Activated naive CD4-positive, alpha-beta T cell treated with anti-CD3 and anti-CD28 coated beads, Interleukin-2, amount 10 ng/mL, durations not matched to agents 7 days and 5 days (primary cell): Measurements from ENCODE around the gene GFM1.

Source experiments
- CTCF ChIA-PET: fragments of 350-600 bp; sonication (Branson Sonifier 250); formaldehyde crosslinking; loops from one replicate; lab custom pipeline; 2021; ENCODE audit warnings: antibody characterized with exemption; lab: Charles Lee
- DNase-seq: peaks from one replicate; pipeline ENCODE4 v3.0.0-alpha.2; 2020
- H3K27ac Mint-ChIP-seq: one replicate; pipeline ENCODE4 v1.8.0; 2021; ENCODE audit warnings: mild to moderate bottlenecking, moderate library complexity, mixed read lengths
- H3K27me3 Mint-ChIP-seq: one replicate; pipeline ENCODE4 v1.8.0; 2021; ENCODE audit warnings: mild to moderate bottlenecking, mixed read lengths
- H3K36me3 Mint-ChIP-seq: one replicate; pipeline ENCODE4 v1.8.0; 2021; ENCODE audit warnings: mixed read lengths
- H3K4me1 Mint-ChIP-seq: one replicate; pipeline ENCODE4 v1.8.0; 2021; ENCODE audit warnings: mixed read lengths
- H3K4me3 Mint-ChIP-seq: one replicate; pipeline ENCODE4 v1.8.0; 2021; ENCODE audit warnings: mild to moderate bottlenecking, moderate library complexity, mixed read lengths
- H3K9me3 Mint-ChIP-seq: one replicate; pipeline ENCODE4 v1.8.0; 2021; ENCODE audit warnings: mixed read lengths

GFM1 gene

GRCh38 chr3:158659454-158660237, 15.3 kb downstream of the GFM1 start:
- no peak overlapping the region for H3K27ac Mint-ChIP-seq
- H3K36me3 Mint-ChIP-seq: peaks cover 27% of the 10 kb centered on the region
- CTCF ChIA-PET: interaction anchor here (0.7 to 4.0 kb wide), 17 partner anchors 8 to 187 kb away, joined by 3 to 83 read pairs (median 6); partner anchors contain the start of genes GFM1, LXN and MFSD1
- no peak overlapping the region for H3K4me3 Mint-ChIP-seq
- H3K27me3 Mint-ChIP-seq: no peaks in the 10 kb centered on the region
- DNase-seq: peak; percentile 66
- no peaks in the 10 kb centered on the region for H3K9me3 Mint-ChIP-seq
- peaks cover 8% of the 10 kb centered on the region for H3K4me1 Mint-ChIP-seq

DNA sequence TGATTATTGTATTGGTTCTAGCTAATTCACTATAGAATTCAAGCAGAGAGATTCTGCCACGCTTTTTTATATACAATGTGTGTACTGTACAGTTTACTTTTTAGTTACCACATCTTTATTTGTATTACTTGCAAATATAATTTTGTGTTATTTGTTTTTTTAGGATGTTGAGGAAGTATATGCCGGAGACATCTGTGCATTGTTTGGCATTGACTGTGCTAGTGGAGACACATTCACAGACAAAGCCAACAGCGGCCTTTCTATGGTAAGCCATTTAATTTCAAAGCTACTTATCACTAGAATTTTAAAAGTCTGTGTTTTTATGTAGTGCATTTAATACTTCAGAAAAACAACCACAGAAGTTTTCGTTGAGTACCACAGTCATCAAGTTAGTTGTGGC, 16.4 kb downstream of the GFM1 start:
- Mint-ChIP-seq H3K4me1 (peaks cover 8% of the 10 kb centered on the region), H3K4me3 (no peak overlapping the region), H3K27me3 (no peaks in the 10 kb centered on the region), H3K36me3 (peaks cover 30% of the 10 kb centered on the region), H3K9me3 (no peaks in the 10 kb centered on the region), H3K27ac (no peak overlapping the region)
- CTCF ChIA-PET: interaction anchor here (0.7 to 4.0 kb wide), 9 partner anchors 9 to 186 kb away, joined by 3 to 83 read pairs (median 9); partner anchors contain the start of genes GFM1, LXN and MLF1
- no peak for DNase-seq

- Mint-ChIP-seq H3K4me1 (peaks cover 8% of the 10 kb centered on the region), H3K4me3 (no peak overlapping the region), H3K9me3 (no peaks in the 10 kb centered on the region), H3K27me3 (no peaks in the 10 kb centered on the region), H3K27ac (no peak overlapping the region), H3K36me3 (peaks cover 35% of the 10 kb centered on the region)
- DNase-seq: no peak
- CTCF ChIA-PET: interaction anchor here (0.9 to 1.2 kb wide), 3 partner anchors 9 to 128 kb away, joined by 3 to 4 read pairs (median 4); partner anchors contain the start of gene LXN
Measured at GRCh38 chr3:158663246-158663645, 18.9 kb downstream of the GFM1 start.

DNA sequence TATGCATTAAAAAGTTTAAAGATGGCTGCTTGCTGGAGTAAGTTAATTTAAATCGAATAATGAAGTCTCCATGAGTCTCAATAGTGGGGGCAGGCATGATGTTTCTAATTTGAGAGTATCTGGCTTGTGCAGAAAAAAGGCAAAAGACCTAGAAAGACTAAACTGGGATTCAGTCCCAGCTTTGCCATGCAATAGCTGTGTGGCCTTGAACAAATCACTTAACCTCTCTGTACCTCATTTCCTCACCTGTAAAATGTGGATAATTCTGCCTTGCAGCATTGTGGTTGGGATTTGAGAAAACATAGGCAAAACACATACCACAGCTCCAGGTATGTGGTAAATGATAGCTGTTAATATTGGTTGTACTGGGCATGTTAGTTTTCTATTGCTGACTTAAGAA, 19.5 kb downstream of the GFM1 start:
- no peak for DNase-seq
- CTCF ChIA-PET: interaction anchor here (1.0 to 1.2 kb wide), 2 partner anchors 63 to 128 kb away, joined by 4 to 5 read pairs; no protein-coding TSS in a partner anchor
- Mint-ChIP-seq H3K4me3 (no peak overlapping the region), H3K4me1 (peaks cover 6% of the 10 kb centered on the region), H3K36me3 (peaks cover 41% of the 10 kb centered on the region), H3K27ac (no peak overlapping the region), H3K27me3 (no peaks in the 10 kb centered on the region), H3K9me3 (no peaks in the 10 kb centered on the region)

DNA sequence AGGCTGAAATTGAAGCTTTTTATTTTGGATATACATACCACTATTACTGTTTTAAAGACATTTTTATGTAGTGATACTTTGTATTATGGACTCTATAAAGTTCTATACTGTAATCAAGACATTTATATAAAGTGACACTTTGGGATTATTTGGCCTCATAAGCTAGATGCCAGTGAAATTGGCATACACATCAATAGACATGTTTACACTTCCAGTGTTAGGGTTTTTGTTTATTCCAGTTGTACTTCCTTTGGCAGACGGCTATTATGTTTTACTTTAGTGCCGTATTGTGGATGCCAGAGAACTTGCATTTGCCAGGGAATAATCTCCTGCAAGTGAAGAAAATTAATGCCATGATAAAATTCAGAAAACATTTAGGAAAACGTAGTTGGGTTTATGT, 22.1 kb downstream of the GFM1 start:
- no peak overlapping the region for H3K27ac Mint-ChIP-seq
- H3K9me3 Mint-ChIP-seq: no peaks in the 10 kb centered on the region
- peaks cover 5% of the 10 kb centered on the region for H3K4me1 Mint-ChIP-seq
- H3K27me3 Mint-ChIP-seq: no peaks in the 10 kb centered on the region
- no peak for DNase-seq
- no peak overlapping the region for H3K4me3 Mint-ChIP-seq
- peaks cover 42% of the 10 kb centered on the region for H3K36me3 Mint-ChIP-seq
- CTCF ChIA-PET: interaction anchor here (2.2 kb wide), 1 partner anchor 125 kb away, joined by 4 read pairs; no protein-coding TSS in a partner anchor

DNA sequence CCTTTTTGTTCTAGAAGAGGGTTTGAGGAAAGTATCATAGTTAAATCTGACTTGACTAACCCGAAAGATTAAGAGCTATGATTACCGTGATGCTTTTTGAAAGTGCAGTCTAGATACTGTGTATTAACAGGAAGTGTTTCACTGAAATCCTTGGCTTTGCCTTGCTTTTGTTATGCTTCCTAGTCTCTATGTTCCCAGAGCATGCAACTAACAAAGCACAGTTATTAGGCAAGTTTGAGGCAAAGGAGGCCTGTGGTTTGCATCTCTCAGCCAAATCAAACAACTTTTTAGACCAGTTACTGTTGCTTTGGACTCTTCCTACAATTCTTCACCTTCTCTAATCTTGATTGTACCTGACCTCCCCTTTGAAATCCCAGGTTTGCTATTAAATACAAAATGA, 24.2 kb downstream of the GFM1 start:
- no peaks in the 10 kb centered on the region for H3K27me3 Mint-ChIP-seq
- H3K4me3 Mint-ChIP-seq: no peak overlapping the region
- H3K27ac Mint-ChIP-seq: no peak overlapping the region
- peaks cover 23% of the 10 kb centered on the region for H3K4me1 Mint-ChIP-seq
- H3K36me3 Mint-ChIP-seq: peaks cover 40% of the 10 kb centered on the region
- CTCF ChIA-PET: interaction anchor here (0.6 to 6.2 kb wide), 2 partner anchors 9 to 1347 kb away, joined by 3 to 37 read pairs; no protein-coding TSS in a partner anchor
- DNase-seq: no peak
- no peaks in the 10 kb centered on the region for H3K9me3 Mint-ChIP-seq

DNA sequence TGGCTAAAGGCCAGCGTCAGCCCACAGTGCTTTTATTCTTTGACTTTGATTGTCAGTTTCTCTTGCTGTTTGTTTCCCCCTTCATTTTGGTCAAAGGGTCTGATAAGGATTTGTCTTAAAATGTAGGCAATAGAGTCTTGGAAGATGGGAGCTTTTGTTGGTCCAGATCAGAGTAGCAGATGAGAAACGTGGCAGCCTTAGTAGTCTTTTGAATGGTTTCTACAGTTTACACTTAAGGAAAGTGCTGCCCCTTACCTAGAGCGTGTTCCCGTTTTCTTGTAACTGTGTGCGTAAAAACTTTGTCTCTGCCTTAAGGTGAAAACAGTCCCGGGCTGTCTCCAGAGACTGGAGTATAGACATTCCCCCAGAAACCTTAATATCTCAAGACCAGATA, 27.5 kb downstream of the GFM1 start:
- Mint-ChIP-seq H3K27ac (peak overlapping the region; percentile 84), H3K4me1 (peaks cover 26% of the 10 kb centered on the region), H3K36me3 (peaks cover 21% of the 10 kb centered on the region), H3K27me3 (no peaks in the 10 kb centered on the region), H3K4me3 (peak overlapping the region; percentile 83), H3K9me3 (no peaks in the 10 kb centered on the region)
- CTCF ChIA-PET: interaction anchor here (0.6 to 6.2 kb wide), 8 partner anchors 9 to 119 kb away, joined by 3 to 37 read pairs (median 4); partner anchors contain the start of gene GFM1
- DNase-seq: no peak

DNA sequence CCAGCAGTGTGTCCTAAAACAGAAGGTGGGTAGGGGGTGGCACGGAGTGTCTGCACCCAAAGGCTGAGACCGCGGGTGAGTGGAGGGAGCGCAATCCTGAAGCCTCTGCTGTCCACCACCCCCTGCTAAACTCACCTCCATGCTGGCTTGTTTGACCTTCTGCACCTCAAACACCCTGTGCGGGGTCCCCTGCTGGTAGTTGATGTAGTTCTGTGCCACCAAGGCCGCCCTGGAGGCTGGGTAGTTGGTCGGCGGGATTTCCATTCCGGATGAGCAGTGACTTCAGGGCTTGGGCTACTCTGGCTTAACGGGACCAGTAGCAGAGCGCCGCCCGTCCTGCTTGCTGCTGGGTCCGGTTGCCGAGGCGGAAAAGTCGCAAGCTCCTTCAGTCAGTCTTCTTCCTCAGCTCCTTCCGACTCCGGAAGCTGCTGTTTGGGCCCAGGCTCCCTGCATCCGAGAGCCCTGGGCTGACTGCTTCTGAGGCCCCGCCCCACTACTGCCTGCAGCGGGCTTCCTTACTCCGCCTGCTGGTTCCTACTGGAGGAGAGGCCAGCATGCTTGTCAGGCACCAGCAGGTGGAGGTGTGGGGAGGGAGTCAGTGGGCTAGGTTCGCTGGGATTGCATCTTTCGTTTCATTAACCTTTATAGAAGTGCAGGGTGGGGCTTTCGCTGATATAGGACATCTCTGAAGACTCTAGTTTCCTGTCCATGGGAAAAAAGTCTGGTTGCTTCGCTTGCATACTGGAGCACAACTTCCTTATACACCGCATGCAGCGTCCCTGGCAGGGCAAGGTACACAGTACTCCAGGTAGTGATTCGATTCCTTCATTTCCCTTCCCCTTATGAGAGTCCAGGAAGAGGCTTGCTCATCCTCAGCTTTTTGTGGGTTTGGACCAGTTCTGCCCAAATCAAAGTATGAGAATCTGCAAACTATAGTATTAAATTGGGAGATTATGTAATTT, 28.2 kb downstream of the GFM1 start, which contains the start of gene LXN:
Gene LXN, minus strand, starts transcription at position 434 of the 962 bp plus-strand sequence. Its CDS starts 170 bp downstream, at position 264.
- Mint-ChIP-seq H3K9me3 (no peaks in the 10 kb centered on the region), H3K36me3 (peaks cover 19% of the 10 kb centered on the region), H3K27ac (peak within 1 kb of the TSS; percentile 84), H3K4me3 (peak within 1 kb of the TSS; percentile 83), H3K4me1 (peaks cover 26% of the 10 kb centered on the region), H3K27me3 (no peaks in the 10 kb centered on the region)
- CTCF ChIA-PET: interaction anchor here (0.6 to 6.2 kb wide), 8 partner anchors 10 to 119 kb away, joined by 3 to 37 read pairs (median 4); partner anchors contain the start of gene GFM1
- peak; percentile 91 for DNase-seq

- DNase-seq: no peak
- Mint-ChIP-seq H3K27me3 (no peaks in the 10 kb centered on the region), H3K9me3 (no peaks in the 10 kb centered on the region), H3K4me3 (no peak overlapping the region), H3K27ac (no peak overlapping the region), H3K36me3 (peaks cover 4% of the 10 kb centered on the region), H3K4me1 (peaks cover 2% of the 10 kb centered on the region)
- CTCF ChIA-PET: interaction anchor here (1.1 to 2.5 kb wide), 3 partner anchors 9 to 113 kb away, joined by 3 to 12 read pairs (median 4); no protein-coding TSS in a partner anchor
Measured at GRCh38 chr3:158678687-158679086, 34.4 kb downstream of the GFM1 start.

GRCh38 chr3:158679547-158680000, 35.2 kb downstream of the GFM1 start:
- no peaks in the 10 kb centered on the region for H3K4me1 Mint-ChIP-seq
- no peak overlapping the region for H3K27ac Mint-ChIP-seq
- H3K4me3 Mint-ChIP-seq: no peak overlapping the region
- no peaks in the 10 kb centered on the region for H3K9me3 Mint-ChIP-seq
- DNase-seq: no peak
- H3K27me3 Mint-ChIP-seq: no peaks in the 10 kb centered on the region
- CTCF ChIA-PET: interaction anchor here (1.1 to 2.5 kb wide), 3 partner anchors 8 to 112 kb away, joined by 3 to 12 read pairs (median 4); no protein-coding TSS in a partner anchor
- peaks cover 6% of the 10 kb centered on the region for H3K36me3 Mint-ChIP-seq

GRCh38 chr3:158680861-158681260, 36.5 kb downstream of the GFM1 start:
- no peaks in the 10 kb centered on the region for H3K9me3 Mint-ChIP-seq
- no peak for DNase-seq
- H3K4me3 Mint-ChIP-seq: no peak overlapping the region
- H3K4me1 Mint-ChIP-seq: no peaks in the 10 kb centered on the region
- H3K27ac Mint-ChIP-seq: no peak overlapping the region
- CTCF ChIA-PET: interaction anchor here (0.9 kb wide), 1 partner anchor 47 kb away, joined by 3 read pairs; no protein-coding TSS in a partner anchor
- no peaks in the 10 kb centered on the region for H3K27me3 Mint-ChIP-seq
- peaks cover 7% of the 10 kb centered on the region for H3K36me3 Mint-ChIP-seq

- Mint-ChIP-seq H3K27ac (no peak overlapping the region), H3K9me3 (no peaks in the 10 kb centered on the region), H3K36me3 (peaks cover 7% of the 10 kb centered on the region), H3K4me3 (no peak overlapping the region), H3K27me3 (no peaks in the 10 kb centered on the region), H3K4me1 (no peaks in the 10 kb centered on the region)
- CTCF ChIA-PET: interaction anchor here (0.6 to 0.9 kb wide), 2 partner anchors 108 to 1207 kb away, joined by 3 to 4 read pairs; no protein-coding TSS in a partner anchor
- DNase-seq: no peak
Measured at GRCh38 chr3:158683230-158683962, 39.1 kb downstream of the GFM1 start.

DNA sequence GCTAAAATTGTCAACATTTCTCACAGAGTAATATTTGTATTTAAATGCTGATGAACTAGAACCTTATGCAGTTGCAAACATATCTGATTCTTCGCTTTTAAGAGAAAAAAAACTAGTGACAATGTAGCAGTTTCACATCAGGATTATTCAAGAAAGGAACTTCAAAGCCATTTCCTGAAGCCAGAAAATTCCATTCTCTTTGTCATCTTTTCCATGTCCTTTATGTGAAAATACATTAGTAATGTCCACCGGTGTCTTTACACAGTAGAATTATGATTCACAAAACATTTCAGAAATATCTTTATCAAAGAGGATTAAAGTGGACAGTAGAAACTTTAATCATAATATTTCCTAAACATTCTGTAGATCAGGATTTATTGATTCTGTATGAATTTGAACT, 40.8 kb downstream of the GFM1 start:
- DNase-seq: no peak
- no peaks in the 10 kb centered on the region for H3K27me3 Mint-ChIP-seq
- no peaks in the 10 kb centered on the region for H3K4me1 Mint-ChIP-seq
- no peaks in the 10 kb centered on the region for H3K9me3 Mint-ChIP-seq
- CTCF ChIA-PET: no interaction called here
- H3K27ac Mint-ChIP-seq: no peak overlapping the region
- H3K4me3 Mint-ChIP-seq: no peak overlapping the region
- H3K36me3 Mint-ChIP-seq: peaks cover 7% of the 10 kb centered on the region
